A204.1 (cell line): Measurements from ENCODE around the gene CPE.
"Not testable (repeated sequence)": the region's sequence is repeated elsewhere in the genome, so short reads cannot be mapped to it uniquely, and the experiment has no call there.

ENCODE experiments used
- FAIRE-seq: peaks from 2 replicates; lab custom pipeline; 2012; peaks lifted over from hg19 to GRCh38; lab: Jason Lieb, UNC

Gene CPE

GRCh38 chr4:165378745-165379677 is at the start of gene CPE:
CPE (plus strand) TSS chr4:165379008; CDS start chr4:165379222, 214 bp downstream.
- no peak for FAIRE-seq

DNA sequence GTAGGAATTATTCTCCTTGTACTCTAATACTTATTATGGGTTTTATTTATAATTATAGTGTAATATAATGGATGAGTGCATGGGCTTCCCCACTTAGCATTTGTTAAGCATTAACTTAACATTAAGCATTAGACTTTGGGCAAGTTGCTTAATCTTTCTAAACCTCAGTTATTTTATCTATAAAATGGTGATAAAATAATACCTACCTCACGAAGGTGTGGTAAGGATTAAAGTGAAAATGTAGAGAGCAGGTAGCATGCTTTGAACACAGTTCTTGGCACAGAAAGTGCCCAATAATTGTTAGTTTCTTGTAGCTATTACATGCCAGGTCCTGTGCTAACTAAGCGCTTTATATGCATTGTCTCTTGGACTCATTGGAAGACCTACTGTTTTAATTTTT is 48.7 kb upstream of the CPE start:
- FAIRE-seq: no peak

DNA sequence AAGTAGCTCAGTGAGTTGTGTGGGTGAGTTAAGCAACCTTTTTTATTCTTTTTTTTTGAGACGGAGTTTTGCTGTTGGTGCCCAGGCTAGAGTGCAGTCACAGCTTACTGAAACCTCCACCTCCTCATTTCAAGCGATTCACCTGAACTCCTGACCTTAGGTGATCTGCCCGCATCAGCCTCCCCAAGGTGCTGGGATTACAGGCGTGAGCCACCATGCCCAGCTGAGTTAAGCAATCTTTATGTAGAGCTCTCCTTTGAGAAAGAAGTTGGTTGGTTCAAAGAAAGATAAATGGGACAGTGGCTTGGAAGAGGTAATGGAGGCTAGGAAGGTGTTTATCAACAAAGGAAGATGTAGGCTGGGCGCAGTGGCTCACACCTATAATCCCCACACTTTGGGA is 48.1 kb upstream of the CPE start:
- no peak for FAIRE-seq

DNA sequence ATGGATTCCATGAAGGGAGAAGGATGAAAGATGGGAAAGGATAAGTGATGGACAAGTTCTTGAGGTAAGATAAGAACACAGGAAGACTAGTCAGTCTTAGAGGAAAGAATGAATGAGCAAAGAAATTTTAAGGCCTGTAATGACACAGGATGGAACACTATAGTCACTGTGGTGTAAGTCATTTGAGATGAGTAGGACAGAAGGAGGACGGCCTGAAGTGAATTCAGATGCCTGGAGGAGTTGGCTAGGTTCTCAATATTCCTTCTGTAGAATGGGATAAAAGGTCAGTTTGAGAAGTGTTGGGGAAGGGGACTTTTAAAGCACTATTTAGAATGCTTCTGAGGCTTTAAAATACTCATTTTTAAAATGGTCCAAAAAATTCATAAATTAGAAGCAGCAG is 47.4 kb upstream of the CPE start:
- FAIRE-seq: no peak

DNA sequence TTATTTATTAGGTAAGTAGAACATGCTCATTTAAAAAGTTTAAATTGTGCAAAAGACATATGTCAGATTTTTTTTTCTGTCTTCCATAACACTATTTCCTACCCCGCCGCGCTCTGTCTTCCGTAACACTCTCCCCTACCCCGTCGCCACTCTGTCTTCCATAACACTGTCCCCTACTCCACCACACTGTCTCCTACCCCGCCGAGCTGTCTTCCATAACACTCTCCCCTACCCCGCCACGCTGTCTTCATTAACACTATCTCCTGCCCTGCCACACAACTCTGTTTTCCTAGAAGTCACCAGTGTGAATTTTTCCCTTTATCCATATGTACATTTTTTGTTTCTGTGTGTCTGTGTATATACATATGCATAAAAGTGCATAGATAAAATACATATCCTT is 47.0 kb upstream of the CPE start:
- FAIRE-seq: no peak

DNA sequence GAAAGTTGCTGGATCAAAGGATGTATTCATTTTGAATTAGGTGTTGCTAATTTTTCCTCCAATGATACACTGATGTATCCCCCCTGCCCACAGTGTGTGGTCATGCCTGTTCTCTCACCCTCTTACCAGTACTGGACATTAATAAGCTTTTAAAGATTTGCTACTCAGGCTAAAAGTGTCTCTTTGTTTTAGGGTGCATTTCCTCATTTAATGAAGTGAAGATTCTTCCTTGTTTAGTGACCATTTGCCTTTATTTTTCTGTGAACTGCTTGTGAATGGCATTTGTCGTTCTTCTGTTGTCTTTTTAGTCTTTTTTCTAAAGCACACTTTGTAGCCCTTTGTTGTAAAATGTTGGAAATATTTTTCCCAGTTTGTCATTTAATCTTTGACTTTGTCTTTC is 46.3 kb upstream of the CPE start:
- FAIRE-seq: no peak

DNA sequence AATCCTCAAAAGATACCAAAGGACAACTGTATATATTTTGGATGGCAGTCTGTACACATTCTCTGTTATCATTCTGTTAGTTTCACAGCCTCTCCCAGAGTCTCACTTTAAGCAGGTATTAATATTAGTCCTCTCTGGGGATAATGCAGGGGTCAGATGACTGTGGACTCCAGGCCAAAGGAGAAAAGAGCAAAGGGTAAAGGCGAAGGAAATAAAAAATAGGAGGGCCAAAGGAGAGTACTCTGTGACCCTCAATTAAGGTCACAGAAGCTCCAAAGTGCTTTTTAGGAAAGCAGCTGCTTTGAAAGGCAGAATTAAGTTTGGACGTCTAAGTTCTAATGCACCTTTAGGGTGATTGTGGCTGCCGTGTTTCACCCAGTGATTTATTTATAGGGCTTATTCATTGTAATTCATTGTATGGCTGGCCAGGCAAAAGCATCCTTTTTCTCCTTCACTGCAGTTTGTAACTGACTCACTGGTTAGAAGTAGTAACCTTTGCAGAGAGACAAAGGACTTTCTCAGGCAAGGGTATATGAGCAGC is 43.6 kb upstream of the CPE start:
- no peak for FAIRE-seq

DNA sequence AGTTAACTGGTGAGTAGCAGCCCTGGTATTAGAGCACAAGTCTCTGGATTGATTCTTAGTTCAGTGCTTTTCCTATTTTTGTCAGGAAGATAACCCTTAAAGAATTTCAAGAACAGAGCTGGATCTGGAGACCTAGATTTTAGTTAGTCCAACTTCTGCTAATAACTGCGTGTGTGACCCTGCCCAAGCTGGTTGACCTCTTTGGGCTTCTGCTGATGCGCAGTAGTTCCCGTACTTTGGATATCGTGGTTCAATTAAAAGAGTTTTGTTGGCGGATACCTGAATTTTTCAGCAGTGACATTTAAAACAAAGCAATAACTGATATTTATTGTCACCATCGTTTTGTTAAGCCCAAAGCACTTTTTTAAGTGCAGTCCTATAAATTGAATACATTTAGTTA is 42.1 kb upstream of the CPE start:
- FAIRE-seq: no peak

DNA sequence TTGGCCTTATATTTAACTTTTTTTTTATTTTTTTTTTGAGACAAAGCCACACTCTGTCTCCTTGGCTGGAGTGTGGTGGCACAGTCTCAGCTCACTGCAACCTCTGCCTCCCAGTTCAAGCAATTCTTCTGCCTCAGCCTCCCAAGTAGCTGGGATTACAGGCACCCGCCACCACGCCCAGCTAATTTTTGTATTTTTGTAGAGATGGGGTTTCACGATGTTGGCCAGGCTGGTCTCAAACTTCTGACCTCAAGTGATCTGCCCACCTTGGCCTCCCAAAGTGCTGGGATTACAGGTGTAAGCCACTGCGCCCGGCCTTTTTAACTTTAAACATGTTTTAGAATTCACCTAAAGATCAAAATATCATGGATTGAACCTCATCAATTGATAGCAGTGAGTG is 36.5 kb upstream of the CPE start:
- not testable (repeated sequence) for FAIRE-seq

GRCh38 chr4:165343353-165344191 is 35.2 kb upstream of the CPE start:
- FAIRE-seq: no peak

- FAIRE-seq: no peak
These were observed 33.0 kb upstream of the CPE start for GRCh38 chr4:165345666-165346417.

GRCh38 chr4:165347647-165348569 is 30.9 kb upstream of the CPE start:
- FAIRE-seq: no peak

- no peak for FAIRE-seq
These were observed 27.3 kb upstream of the CPE start for GRCh38 chr4:165351359-165352130.

GRCh38 chr4:165355900-165356300 is 22.9 kb upstream of the CPE start:
- no peak for FAIRE-seq

- FAIRE-seq: no peak
These were observed 19.3 kb upstream of the CPE start for GRCh38 chr4:165359506-165359905.

DNA sequence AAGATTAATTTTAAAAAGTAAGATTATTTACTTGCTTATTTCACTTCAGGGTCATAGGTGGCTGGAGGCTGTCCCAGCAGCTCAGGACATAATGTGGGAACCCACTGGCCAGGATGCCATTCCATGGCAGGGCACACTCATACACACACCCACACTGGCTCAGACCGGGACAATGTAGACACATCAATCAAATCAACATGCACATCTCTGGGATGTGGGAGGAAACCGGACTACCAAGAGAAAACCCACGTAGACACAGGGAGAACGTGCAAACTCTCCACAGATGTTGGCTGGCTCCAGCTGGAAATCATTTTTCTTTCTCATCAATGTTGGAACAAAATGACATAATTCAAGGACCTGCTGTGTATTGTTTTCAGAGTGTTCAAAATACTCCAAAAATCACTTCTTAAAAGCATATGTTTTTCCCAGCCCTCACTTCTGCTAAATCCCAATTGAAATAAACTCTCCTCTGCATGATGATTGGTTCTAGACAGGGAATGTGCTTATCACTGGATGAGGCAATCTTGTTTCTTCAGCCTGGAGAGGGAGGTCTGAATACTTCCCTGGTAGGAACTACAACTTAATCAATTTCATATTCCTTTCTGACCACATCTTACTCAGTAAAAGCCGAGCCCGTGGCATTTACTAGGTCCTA is 18.6 kb upstream of the CPE start:
- FAIRE-seq: no peak

DNA sequence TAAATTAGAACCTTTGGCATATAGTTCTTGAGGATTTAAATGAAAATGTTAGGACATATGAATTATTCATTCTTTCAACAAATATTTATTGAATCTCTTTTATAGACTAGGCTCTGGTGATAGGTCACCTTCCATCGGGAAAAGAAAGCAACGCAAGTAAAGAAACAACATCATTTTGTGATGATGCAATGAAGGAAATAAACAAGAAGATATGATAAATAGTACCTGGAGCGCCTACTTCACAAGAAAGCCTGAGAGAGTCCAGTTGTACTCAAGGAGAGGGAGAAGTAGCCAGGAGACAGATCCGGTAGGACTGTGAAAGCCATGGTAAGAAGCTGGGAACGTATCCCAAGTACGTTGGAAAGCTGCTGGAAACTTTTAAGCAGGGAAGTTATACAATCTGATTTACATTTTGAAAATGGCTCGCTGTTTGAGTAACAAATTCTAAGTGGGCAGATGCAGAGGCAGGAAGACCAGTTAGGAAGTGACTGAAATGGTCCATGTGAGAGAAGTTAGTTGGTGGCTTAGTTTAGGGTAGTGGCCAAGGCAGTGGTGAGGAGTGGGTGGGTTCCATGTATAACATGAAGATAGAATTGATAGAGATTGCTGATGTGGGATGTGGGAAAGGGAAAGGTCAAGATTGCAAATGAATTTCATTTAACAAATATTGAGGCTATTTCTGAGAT is 17.7 kb upstream of the CPE start:
- no peak for FAIRE-seq

DNA sequence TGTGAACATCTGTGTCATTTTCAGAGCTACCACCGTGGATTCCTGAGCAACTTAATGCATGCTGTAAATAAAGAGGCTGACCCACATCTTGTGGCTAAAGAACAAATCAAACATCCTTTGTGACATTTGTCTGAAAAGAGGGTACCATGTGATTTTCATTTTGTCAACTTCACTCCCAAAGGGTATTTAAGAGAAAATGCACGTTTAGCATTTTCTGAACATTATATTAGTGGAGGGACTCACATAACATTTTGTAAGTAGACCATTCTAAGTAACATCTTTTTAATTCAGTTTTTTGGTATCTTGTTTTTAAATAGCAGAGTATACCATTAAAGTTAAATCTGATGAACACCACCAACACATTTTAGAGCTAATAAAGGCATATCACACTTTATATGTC is 17.0 kb upstream of the CPE start:
- FAIRE-seq: no peak

- no peak for FAIRE-seq
These were observed 14.2 kb upstream of the CPE start for GRCh38 chr4:165364452-165365080.
